H9 (cell line): ENCODE data around the gene UBE2L5. TPM values are rescaled to one million over a fixed set of nuclear protein-coding genes. Genes with fewer than 3 reads are reported as not detected.
A peak's percentile ranks its signal among the peaks of the same experiment; 100 is the strongest.

ENCODE experiments used
- DNase-seq: peaks from one replicate; pipeline ENCODE4 v3.0.0-alpha.2; 2017
- H2AFZ ChIP-seq: one replicate; pipeline ENCODE4 v1.6.1; 2013; ENCODE audit warnings: mild to moderate bottlenecking, low read length, control low read depth, moderate library complexity
- H2AK5ac ChIP-seq: 2 replicates; pipeline ENCODE4 v1.6.1; 2013; ENCODE audit warnings: low read length, control low read depth, mixed read lengths; ENCODE audit not compliant: insufficient read length
- H2BK120ac ChIP-seq: one replicate; pipeline ENCODE4 v1.6.1; 2013; ENCODE audit warnings: low read depth, mild to moderate bottlenecking, low read length, control low read depth, inconsistent platforms; ENCODE audit not compliant: poor library complexity, severe bottlenecking
- H2BK12ac ChIP-seq: 2 replicates; pipeline ENCODE4 v1.6.1; 2013; ENCODE audit warnings: low read length, control low read depth, mixed read lengths, low read depth; ENCODE audit not compliant: insufficient read length
- H2BK15ac ChIP-seq: 2 replicates; pipeline ENCODE4 v1.6.1; 2013; ENCODE audit warnings: low read depth, low read length, control low read depth
- H2BK20ac ChIP-seq: one replicate; pipeline ENCODE4 v1.6.1; 2013; ENCODE audit warnings: low read depth, mild to moderate bottlenecking, low read length, control low read depth, inconsistent platforms; ENCODE audit not compliant: poor library complexity, severe bottlenecking
- H2BK5ac ChIP-seq: 2 replicates; pipeline ENCODE4 v1.6.1; 2013; ENCODE audit warnings: low read length, control low read depth, mixed read lengths; ENCODE audit not compliant: insufficient read length
- H3K14ac ChIP-seq: 2 replicates; pipeline ENCODE4 v1.6.1; 2013; ENCODE audit warnings: low read length, control low read depth; ENCODE audit not compliant: insufficient read depth
- H3K18ac ChIP-seq: 2 replicates; pipeline ENCODE4 v1.6.1; 2013; ENCODE audit warnings: low read depth, mild to moderate bottlenecking, mixed read lengths, low read length, control low read depth; ENCODE audit not compliant: insufficient read length
- H3K23ac ChIP-seq: 2 replicates; pipeline ENCODE4 v1.6.1; 2013; ENCODE audit warnings: low read length, control low read depth, mixed read lengths, low read depth; ENCODE audit not compliant: insufficient read length
- H3K23me2 ChIP-seq: 2 replicates; pipeline ENCODE4 v1.6.1; 2013; ENCODE audit warnings: low read depth, mild to moderate bottlenecking, mixed read lengths, low read length, control low read depth; ENCODE audit not compliant: insufficient read length, poor library complexity, severe bottlenecking
- H3K27ac ChIP-seq: 2 replicates; pipeline ENCODE4 v1.5.1; 2013; ENCODE audit warnings: low read length, control low read depth, mixed read lengths, low read depth; ENCODE audit not compliant: insufficient read length
- H3K27me3 ChIP-seq: 2 replicates; pipeline ENCODE4 v1.6.1; 2013; ENCODE audit warnings: low read length, control low read depth, inconsistent platforms; ENCODE audit not compliant: insufficient read depth
- H3K4ac ChIP-seq: 2 replicates; pipeline ENCODE4 v1.6.1; 2013; ENCODE audit warnings: low read depth, mild to moderate bottlenecking, control low read depth, inconsistent platforms, low read length, moderate library complexity
- H3K4me1 ChIP-seq: 2 replicates; pipeline ENCODE4 v1.6.1; 2013; ENCODE audit warnings: low read length, control low read depth, inconsistent platforms; ENCODE audit not compliant: insufficient read depth
- H3K4me2 ChIP-seq: 2 replicates; pipeline ENCODE4 v1.6.1; 2013; ENCODE audit warnings: low read length, control low read depth, mixed read lengths; ENCODE audit not compliant: insufficient read length, insufficient read depth
- H3K56ac ChIP-seq: 2 replicates; pipeline ENCODE4 v1.6.1; 2013; ENCODE audit warnings: low read depth, mild to moderate bottlenecking, mixed read lengths, low read length, control low read depth; ENCODE audit not compliant: insufficient read length
- H3K79me1 ChIP-seq: 2 replicates; pipeline ENCODE4 v1.6.1; 2013; ENCODE audit warnings: low read depth, mild to moderate bottlenecking, moderate library complexity, low read length, control low read depth, inconsistent platforms; ENCODE audit not compliant: insufficient read depth, poor library complexity, severe bottlenecking
- H3K79me2 ChIP-seq: 2 replicates; pipeline ENCODE4 v1.6.1; 2013; ENCODE audit warnings: low read length, control low read depth, inconsistent platforms; ENCODE audit not compliant: insufficient read depth
- H3K9ac ChIP-seq: 2 replicates; pipeline ENCODE4 v1.6.1; 2013; ENCODE audit warnings: low read length, control low read depth, mixed read lengths; ENCODE audit not compliant: insufficient read length; ENCODE audit errors: extremely low read depth
- H3K9me3 ChIP-seq: one replicate; pipeline ENCODE4 v1.6.1; 2013; ENCODE audit warnings: low read depth, low read length, inconsistent platforms; ENCODE audit not compliant: control insufficient read depth
- H3T11ph ChIP-seq: one replicate; pipeline ENCODE4 v1.6.1; 2013; ENCODE audit warnings: mild to moderate bottlenecking, low read length, control low read depth, inconsistent platforms
- H4K20me1 ChIP-seq: one replicate; pipeline ENCODE4 v1.6.1; 2013; ENCODE audit not compliant: control insufficient read depth, insufficient read length, insufficient read depth
- H4K5ac ChIP-seq: 2 replicates; pipeline ENCODE4 v1.6.1; 2013; ENCODE audit warnings: low read depth, mild to moderate bottlenecking, mixed read lengths, low read length, control low read depth; ENCODE audit not compliant: insufficient read length
- H4K8ac ChIP-seq: replicated peaks from 2 replicates; pipeline ENCODE4 v1.6.1; 2013; ENCODE audit warnings: low read length, control low read depth, mixed read lengths, low read depth; ENCODE audit not compliant: insufficient read length
- H4K91ac ChIP-seq: 2 replicates; pipeline ENCODE4 v1.6.1; 2013; ENCODE audit warnings: low read depth, mild to moderate bottlenecking, moderate library complexity, mixed read lengths, low read length, control low read depth; ENCODE audit not compliant: insufficient read length
- H3K27ac Mint-ChIP-seq, 3 experiments: 2 replicates in 2 of 3; 3 replicates in 1 of 3; pipeline ENCODE4 v1.8.0; 2020 to 2021; ENCODE audit warnings: mixed read lengths in 3 of 3, mild to moderate bottlenecking in 1 of 3, moderate library complexity in 1 of 3
- H3K27me3 Mint-ChIP-seq: 2 replicates; pipeline ENCODE4 v1.8.0; 2021; ENCODE audit warnings: low read depth, mild to moderate bottlenecking, moderate library complexity, mixed read lengths
- H3K36me3 Mint-ChIP-seq, 3 experiments: 2 replicates in 2 of 3; 3 replicates in 1 of 3; pipeline ENCODE4 v1.8.0; 2020 to 2021; ENCODE audit warnings: low read depth in 3 of 3, mixed read lengths in 3 of 3; ENCODE audit not compliant: insufficient read depth in 1 of 3
- H3K4me1 Mint-ChIP-seq, 2 experiments: 2 replicates each; pipeline ENCODE4 v1.8.0; 2020; ENCODE audit warnings: mixed read lengths in 2 of 2
- H3K4me3 Mint-ChIP-seq, 2 experiments: 2 replicates in 1 of 2; 3 replicates in 1 of 2; pipeline ENCODE4 v1.8.0; 2020 to 2021; ENCODE audit warnings: mild to moderate bottlenecking in 2 of 2, mixed read lengths in 2 of 2, moderate library complexity in 1 of 2
- H3K9me3 Mint-ChIP-seq, 2 experiments: 2 replicates in 1 of 2; 3 replicates in 1 of 2; pipeline ENCODE4 v1.8.0; 2020; ENCODE audit warnings: mild to moderate bottlenecking in 2 of 2, mixed read lengths in 2 of 2, moderate library complexity in 1 of 2
- WGBS: extraction: QIAGEN DNeasy Blood & Tissue Kit; methylation state at CpG from one replicate; pipeline ENCODE4 v1.1.7; 2013; ENCODE audit warnings: missing lambda C conversion rate, low lambda C conversion rate, mixed read lengths; ENCODE audit not compliant: insufficient read length; ENCODE audit errors: extremely low coverage; 5-methylcytosine and 5-hydroxymethylcytosine counted together
- total RNA-seq: library from RNA; stranded (reverse); gene quantifications from 2 replicates; pipeline ENCODE4 v1.2.1, GENCODE V29; 2021
- TF ChIP-seq, protein P1 (sequence below): fragments of 200-600 bp; sonication (generic); conservative IDR thresholded peaks from 3 replicates; pipeline ENCODE4 v1.8.0; 2021; ENCODE audit warnings: antibody characterized with exemption, mild to moderate bottlenecking

Gene UBE2L5
- total RNA-seq, 1 experiment from 2014 or later = 0.20 TPM

DNA sequence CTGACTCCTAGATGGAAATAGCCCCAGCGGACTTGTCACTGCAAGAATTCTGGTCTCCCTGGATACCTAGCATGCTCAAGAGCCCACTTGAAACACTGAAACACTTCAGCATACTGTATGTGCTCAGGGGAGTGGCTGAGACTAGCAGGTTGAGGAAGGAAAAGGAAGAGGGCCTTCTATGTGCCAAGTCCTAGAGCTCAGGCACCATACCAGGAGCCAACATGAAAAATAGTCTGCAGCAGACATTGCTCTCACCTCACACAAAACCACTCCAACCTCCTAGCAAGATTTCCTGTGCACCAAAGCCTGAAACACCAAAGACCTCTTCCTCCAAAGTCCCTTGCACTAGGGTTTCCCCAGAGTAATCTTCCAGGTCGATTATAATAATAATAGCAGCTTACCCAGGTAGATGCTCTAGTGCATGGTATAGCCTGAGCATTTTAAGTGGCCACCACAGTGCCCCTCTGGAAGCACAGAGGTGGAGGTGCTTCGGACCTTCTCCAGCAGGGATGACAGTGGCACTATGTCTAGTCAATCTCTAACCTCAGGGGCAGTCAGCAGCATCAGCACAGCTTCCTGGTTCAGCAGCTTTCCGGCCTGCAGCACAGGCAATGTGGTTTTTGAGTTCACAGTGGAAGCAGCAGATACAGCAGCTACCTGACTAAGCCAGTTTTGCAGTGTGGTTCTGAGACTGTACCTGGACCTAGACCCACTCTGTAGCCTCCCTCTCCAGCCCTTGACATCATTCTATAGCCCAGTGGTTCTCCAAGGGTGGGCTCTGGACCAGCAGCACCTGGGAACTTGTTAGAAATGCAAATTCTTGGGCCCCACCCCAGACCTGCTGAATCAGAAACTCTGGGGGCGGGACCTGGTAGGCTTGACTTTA is 45.6 kb upstream of the UBE2L5 start:
- Histone ChIP-seq H4K5ac (no peak overlapping the region), H2BK12ac (no peak overlapping the region), H3K27ac (no peak overlapping the region), H2AFZ (no peak overlapping the region), H3K9me3 (no peaks in the 10 kb centered on the region), H2BK20ac (no peak overlapping the region), H2BK5ac (no peak overlapping the region), H3K14ac (no peak overlapping the region), H3K79me2 (no peaks in the 10 kb centered on the region), H3K4me2 (no peak overlapping the region), H3K9ac (no peak overlapping the region), H4K20me1 (no peaks in the 10 kb centered on the region), H2BK15ac (no peak overlapping the region), H3K4ac (no peak overlapping the region), H3K18ac (no peak overlapping the region), H4K91ac (no peak overlapping the region), H3K23ac (no peak overlapping the region), H3K27me3 (no peaks in the 10 kb centered on the region), H3T11ph (no peak overlapping the region), H3K23me2 (no peaks in the 10 kb centered on the region), H2AK5ac (no peak overlapping the region), H3K79me1 (no peaks in the 10 kb centered on the region), H3K56ac (no peak overlapping the region), H2BK120ac (no peak overlapping the region), H3K4me1 (peaks cover 9% of the 10 kb centered on the region; the same call in 1 of the 2 replicates), H4K8ac (no peak overlapping the region)
- H3K27ac Mint-ChIP-seq = no peak overlapping the region; a peak in 1 of 7 replicates
- TF ChIP-seq, protein P1, sequence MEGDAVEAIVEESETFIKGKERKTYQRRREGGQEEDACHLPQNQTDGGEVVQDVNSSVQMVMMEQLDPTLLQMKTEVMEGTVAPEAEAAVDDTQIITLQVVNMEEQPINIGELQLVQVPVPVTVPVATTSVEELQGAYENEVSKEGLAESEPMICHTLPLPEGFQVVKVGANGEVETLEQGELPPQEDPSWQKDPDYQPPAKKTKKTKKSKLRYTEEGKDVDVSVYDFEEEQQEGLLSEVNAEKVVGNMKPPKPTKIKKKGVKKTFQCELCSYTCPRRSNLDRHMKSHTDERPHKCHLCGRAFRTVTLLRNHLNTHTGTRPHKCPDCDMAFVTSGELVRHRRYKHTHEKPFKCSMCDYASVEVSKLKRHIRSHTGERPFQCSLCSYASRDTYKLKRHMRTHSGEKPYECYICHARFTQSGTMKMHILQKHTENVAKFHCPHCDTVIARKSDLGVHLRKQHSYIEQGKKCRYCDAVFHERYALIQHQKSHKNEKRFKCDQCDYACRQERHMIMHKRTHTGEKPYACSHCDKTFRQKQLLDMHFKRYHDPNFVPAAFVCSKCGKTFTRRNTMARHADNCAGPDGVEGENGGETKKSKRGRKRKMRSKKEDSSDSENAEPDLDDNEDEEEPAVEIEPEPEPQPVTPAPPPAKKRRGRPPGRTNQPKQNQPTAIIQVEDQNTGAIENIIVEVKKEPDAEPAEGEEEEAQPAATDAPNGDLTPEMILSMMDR = no peak
- no peak for DNase-seq
- H3K27me3 Mint-ChIP-seq = peaks cover 1% of the 10 kb centered on the region; the same call in 1 of the 2 replicates
- peak overlapping the region in 1 of 2 experiments; percentile 24; a peak in 2 of 5 replicates for H3K4me3 Mint-ChIP-seq
- no peaks in the 10 kb centered on the region for H3K9me3 Mint-ChIP-seq
- no peaks in the 10 kb centered on the region for H3K36me3 Mint-ChIP-seq
- peaks cover 12 to 21% of the 10 kb centered on the region in 2 experiments for H3K4me1 Mint-ChIP-seq
- no CpG with 5 or more reads among the region's 5 CpGs for WGBS
